Cardiac septum (tissue), 1 donor: ENCODE data around the gene EP400. TPM values are rescaled to one million over a fixed set of nuclear protein-coding genes. Genes with fewer than 3 reads are reported as not detected.

Source experiments
- DNase-seq: peaks from one replicate; pipeline ENCODE4 v3.0.0-alpha.2; 2020; ENCODE audit warnings: low spot score
- intact Hi-C: fragments of 100-400 bp; cut with DNase I; formaldehyde crosslinking; loops from one replicate; pipeline ENCODE4 v1.14.0; 2022
- total RNA-seq: library from RNA; stranded (reverse); fragmentation: NEBNext Ultra II Directional; extraction: Animal tissue kit (Norgen Biotek cat#: 25700); gene quantifications from one replicate; pipeline ENCODE4 v1.2.1, GENCODE V29; 2021
- donor health status: DM: no; HTN: no; CAD: no.

The EP400 gene
- total RNA-seq, 1 donor from 2014 or later, result 23.1 TPM

DNA sequence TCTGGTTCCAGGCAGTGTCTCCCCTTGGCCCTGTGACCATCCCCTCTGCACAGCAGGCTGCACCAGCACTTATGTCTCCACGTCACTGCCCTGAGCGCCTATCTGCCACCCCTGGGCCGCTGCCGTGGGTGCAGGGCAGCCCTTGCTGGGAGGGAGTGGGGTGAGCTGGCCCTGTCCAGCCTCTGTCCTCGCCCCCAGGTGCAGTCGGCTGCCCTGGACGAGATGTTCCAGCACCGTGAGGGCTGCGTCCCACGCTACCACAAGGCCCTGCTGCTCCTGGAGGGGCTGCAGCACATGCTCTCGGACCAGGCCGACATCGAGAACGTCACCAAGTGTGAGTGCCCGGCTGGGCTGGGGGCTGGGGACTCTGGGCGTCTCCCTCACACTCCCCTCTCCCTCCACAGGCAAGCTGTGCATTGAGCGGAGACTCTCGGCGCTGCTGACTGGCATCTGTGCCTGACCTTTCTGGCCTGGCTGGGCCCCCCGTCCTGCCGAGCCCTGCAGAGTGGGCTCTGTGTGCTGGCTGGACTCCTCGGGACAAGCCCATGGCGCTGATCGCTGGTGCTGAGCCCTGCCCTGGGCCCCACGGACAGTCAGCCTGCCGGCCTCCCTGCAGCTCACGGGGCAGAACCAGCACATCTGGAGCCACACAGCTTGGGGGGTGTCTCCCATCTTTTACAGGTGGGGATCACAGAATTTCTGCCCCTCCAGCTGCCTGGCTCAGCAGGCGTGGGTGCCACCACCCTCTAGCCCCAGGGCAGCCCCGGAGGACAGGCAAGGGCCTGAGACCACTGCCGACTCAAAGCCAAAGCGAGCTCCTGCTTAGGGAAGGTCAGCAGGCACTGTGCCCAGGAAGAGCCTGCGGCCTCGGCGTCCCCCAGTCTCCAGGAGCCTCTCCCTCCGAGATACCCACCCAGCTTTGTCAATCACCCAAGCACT, 28.6 kb upstream of the EP400 start:
- intact Hi-C loops, result loop anchor here (5.0 kb wide), 1 partner anchor 69 kb away; no protein-coding TSS in a partner anchor
- DNase-seq, result no peak

DNA sequence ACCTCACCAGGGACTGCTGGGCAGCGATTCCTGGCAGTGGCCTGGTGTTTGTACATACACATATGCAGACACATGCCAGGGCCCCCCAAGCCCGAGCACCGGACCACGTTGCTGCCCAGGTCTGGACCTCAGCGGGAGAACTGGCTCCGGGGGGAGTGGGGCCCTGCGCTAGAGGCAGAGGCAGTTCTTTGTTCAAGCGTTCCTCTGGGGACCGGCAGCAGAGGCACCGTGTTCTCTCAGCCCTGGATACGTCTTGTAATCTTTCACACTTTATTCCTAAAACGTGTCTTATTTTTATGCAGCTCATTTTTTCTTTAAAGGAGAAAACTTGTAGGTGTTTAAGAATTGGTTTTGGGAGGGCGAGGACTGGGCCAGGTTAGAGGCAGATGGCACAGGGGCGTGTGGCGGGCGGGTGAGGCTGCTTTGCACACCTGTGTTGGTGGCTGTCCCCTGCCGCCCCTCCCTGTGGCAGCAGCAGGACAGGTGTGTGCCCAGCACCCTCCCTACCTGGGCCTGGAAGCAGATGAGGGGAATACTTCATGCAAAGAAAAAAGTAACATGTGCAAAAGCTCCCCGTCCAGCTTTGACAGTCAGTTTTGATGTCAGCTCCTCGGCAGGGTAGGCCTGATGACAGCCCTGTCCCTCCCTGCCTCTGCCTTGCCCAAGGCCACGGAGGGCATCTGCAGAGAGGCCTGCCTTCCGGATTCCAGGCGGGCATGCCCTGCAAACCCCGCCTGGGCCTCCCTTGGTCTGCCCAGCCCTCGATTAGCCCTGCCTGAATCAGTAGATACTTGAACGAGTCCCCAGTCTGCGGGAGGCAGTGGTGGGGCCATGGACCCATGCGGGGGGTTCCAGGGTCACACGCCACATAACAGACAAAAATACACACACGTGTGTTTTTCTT, 27.6 kb upstream of the EP400 start:
- intact Hi-C loops, result loop anchor here (5.0 kb wide), 1 partner anchor 70 kb away; no protein-coding TSS in a partner anchor
- no peak for DNase-seq

DNA sequence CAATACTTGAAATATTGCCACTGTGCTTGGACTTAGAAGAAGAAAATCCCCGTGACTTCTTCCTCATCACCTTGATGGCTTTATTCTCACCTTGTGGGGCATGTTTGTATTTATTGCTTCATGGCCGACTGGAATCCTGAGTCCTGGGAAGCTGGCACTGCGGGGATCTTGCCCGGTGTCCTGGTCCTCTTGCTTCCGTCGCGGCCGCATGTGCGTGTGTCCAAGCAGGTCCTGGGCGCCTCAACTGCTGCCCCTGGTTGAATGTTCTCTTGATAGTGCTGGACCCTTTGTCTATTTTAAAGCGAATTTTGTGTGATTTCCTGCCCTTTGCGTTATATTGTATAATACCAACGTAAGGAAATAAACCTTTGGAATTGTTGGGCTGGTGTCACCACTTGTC, 27.0 kb upstream of the EP400 start:
- no peak for DNase-seq

DNA sequence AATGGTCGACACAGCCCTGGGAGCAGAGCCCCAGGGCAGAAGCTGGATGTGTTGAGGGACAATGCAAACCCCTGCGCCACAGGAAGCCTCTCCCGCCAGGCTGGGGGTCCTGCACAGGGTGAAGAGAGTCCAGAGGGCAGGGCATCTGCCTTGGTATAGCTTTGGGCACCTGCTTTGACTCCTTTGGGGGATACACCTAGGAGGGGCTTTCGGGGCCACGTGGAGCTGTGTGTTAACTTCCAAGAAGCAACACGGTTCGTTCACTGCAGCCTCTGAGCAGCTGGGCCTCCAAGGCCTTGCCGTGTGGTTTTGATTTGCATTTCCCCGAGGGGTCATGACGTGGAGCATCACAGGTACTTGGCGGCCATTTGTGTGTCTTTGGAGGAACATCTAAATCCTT, 26.5 kb upstream of the EP400 start:
- intact Hi-C loops, result loop anchor here (5.0 kb wide), 1 partner anchor 71 kb away; no protein-coding TSS in a partner anchor
- DNase-seq, result no peak

More for the DNA sequence above, 27.0 kb upstream of the EP400 start:
- intact Hi-C loops, result loop anchor here (5.0 kb wide), 1 partner anchor 70 kb away; no protein-coding TSS in a partner anchor

DNA sequence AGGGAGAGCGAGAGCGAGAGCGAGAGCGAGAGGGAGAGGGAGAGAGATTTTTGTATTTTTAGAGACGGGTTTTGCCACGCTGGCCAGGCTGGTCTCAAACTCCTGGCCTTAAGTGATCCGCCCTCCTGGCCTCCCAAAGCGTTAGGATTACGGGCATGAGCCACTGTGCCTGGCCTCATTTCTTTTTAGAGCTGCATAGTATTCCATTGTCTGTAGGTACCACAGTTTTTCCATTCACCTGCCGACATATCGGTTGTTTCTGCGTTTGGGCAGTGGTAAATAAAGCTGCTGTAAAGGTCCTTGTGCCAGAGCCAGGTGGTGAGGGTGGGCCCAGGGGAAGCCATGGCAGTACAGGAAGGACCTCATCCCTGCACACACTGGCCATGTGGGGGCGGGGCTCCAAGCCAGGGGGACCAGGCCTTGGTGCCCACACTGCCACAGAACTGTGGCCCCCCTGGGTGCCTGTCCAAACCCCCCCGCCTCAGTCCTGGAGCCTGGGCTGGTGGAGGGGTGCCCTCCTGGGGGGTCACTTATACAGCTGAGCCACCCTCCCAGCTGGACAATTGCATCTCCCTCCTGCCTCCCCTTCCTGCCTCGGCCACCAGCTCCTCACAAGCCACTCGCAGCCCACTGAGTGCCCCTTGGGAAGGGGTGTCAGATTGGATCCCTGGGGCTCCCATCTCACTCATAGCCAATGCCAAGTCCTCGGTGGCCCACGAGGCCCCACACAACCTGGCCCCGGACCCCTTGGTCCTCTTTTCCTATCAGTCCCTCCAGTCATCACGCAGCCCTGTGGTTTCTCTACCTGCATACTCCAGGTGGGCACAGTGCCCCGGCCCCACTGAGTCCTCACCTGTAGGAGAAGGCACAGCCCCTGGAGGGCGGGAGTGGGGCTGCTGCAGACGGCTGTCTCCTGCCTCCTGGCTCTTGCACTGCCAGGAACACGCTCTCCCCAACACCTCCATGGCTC, 22.3 kb upstream of the EP400 start:
- DNase-seq, result no peak
- intact Hi-C loops, result loop anchor here (2.0 kb wide), 2 partner anchors 15 to 31 kb away; no protein-coding TSS in a partner anchor

DNA sequence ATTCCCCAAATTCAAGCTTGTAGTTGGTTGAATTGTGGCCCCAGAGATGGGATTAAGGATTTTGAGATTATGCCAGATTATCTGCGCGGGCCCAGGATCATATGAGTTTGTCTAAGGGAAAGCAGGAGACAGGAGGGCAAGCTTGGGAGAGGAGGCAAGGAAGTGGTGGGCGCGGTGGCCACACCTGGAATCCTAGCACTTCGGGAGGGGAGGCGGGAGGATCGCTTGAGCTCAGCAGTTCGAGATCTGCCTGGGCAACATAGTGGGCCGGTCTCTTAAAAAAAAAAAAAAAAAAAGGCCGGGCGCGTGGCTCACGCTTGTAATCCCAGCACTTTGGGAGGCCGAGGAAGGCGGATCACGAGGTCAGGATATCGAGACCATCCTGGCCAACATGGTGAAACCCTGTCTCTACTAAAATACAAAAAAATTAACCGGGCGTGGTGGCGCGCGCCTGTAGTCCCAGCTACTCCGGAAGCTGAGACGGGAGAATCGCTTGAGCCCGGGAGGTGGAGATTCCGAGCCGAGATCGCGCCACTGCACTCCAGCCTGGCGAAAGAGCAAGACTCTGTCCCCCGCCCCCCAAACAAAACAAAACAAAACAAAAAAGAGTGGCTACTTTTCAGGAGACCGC, 21.5 kb upstream of the EP400 start:
- DNase-seq, result no peak
- intact Hi-C loops, result loop anchor here (2.0 kb wide), 2 partner anchors 15 to 31 kb away; no protein-coding TSS in a partner anchor

DNA sequence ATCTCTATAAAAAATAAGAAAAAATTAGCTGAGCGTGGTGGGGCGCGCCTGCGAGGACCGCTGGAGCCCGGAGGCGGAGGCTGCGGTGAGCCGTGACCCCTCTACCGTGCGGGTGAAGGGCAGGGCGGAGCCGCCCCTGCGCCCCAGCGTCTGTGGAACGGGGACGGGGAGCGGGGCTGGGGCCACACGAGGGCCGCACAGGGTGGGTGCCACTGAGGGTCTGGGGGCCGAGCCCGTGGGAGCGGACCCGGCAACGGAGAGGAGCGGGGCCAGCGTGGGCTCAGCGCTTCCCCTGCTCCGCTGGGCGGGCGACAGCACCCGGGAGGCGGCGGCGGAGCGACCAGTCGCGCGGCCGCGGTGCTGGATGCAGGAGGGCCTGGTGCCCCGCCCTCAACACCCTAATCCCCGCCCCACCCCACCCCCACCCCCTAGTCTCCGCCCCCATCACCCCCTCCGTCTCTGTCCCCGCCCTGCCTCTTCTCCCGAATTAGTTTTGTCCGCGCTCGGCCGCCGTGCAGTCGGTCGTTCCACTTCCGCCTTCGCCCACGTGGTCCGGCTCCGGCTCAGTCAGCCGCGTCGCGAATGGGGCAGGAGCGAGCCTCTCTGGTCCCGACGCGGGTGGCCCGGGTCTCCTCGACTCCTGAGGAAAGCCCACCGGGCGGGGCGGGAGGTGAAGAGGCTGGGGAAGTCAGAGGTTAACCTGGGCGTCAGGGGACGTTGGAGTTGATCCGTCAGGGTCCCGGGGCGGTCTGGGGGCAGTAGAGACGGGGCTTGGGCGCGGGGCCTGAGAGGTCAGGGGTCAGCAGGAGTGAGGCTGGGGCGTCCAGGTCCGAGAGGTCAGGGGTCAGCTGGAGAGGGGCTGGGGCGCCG, 20.8 kb upstream of the EP400 start, which contains the start of gene PUS1:
Gene PUS1 (plus strand): TSS at position 566 of the 870 bp plus-strand sequence. CDS start 447 bp downstream, outside the sequence.
- DNase-seq, result peak; percentile 97
- intact Hi-C loops, result loop anchor here (1.0 to 2.0 kb wide), 3 partner anchors 16 to 32 kb away; partner anchors contain the start of gene EP400

DNA sequence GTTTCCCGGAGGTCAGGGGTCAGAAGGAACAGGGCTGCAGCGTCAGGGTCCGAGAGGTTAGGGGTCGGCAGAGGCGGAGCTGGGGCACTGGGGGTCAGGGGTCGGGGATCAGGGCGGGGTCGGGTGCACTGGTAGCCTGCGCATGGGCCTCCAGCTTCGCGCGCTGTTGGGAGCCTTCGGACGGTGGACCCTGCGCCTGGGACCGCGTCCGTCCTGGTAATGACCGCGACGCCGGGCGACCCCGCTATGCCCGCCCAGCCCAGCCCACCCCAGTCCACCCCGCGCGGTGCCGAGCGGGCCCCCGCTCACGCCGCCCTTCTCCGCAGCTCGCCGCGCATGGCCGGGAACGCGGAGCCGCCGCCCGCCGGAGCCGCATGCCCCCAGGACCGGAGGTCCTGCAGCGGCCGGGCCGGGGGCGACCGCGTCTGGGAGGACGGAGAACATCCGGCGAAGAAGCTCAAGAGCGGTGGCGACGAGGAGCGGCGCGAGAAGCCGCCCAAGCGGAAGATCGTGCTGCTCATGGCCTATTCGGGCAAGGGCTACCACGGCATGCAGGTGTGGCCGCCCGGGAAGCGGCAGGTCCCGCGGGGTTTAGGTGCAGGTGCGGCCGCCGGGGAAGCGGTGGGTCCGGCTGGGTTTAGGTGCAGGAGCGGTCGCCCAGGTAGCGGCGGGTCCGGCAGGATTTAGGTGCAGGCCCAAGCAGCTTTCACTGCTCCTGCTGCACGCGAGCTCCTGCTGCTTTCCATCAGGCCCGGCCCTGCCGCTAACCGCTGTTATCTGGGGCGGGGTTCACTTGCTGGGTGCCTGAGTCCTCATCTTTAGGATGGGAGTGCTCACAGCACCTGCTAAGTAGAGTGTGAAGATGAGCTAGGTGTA, 19.9 kb upstream of the EP400 start:
- DNase-seq, result no peak
- intact Hi-C loops, result loop anchor here (1.0 to 2.0 kb wide), 3 partner anchors 17 to 33 kb away; partner anchors contain the start of gene EP400

DNA sequence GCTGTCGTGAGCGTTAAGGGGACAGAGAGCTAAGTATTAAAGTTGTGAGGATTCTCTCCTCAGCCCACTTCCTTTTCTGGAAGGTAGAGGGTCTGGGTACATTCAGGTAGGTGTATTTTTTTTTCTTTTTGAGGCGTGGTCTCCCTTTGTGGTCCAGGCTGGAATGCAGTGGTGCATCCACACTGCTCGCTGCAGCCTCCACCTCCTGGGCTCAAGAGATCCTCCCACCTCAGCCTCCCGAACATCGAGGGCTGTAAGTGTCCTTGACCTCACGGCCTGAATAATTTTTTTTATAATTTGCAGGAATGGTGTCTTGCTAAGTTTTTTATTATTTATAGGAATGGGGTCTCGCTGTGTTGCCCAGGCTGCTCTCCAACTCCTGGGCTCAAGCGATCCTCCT, 19.2 kb upstream of the EP400 start:
- no peak for DNase-seq
- intact Hi-C loops, result no loop called here

DNA sequence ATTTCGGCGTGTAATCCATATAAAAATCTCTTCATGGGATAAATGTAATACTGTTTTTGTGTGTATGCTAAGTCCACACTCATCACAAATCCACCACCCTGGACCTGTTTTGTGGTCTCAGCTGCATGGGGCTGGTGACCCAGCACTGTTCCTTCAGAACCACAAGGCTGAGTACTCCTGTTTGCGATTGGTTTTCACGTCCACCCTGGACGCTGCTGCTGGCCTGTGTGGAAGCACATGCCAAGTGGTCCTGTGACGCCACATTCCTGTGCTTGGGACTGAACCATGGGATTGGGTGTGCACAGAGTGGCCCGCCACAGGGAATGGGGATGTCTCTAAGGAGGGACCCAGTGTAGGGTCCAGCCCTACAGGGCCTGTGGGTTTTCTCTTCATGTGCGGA, 16.4 kb upstream of the EP400 start:
- no peak for DNase-seq
- intact Hi-C loops, result no loop called here

DNA sequence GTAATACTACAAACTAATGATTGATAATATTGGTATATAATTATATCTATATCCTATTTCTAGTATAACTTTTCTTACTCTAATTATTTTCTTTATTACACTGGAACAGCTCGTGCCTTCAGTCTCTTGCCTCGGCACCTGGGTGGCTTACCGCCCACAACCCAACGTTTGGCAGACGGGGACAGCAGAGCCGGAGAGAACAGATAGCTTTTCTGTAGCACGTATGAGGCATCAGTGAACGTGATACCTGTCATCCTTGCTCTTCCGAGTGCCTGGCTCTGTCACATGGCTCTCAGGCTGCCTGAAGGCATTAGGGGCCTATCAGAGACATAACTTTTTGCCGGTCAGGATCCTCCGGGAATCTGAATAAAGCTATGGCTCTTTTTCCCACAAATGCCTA, 15.2 kb upstream of the EP400 start:
- no peak for DNase-seq
- intact Hi-C loops, result no loop called here

DNA sequence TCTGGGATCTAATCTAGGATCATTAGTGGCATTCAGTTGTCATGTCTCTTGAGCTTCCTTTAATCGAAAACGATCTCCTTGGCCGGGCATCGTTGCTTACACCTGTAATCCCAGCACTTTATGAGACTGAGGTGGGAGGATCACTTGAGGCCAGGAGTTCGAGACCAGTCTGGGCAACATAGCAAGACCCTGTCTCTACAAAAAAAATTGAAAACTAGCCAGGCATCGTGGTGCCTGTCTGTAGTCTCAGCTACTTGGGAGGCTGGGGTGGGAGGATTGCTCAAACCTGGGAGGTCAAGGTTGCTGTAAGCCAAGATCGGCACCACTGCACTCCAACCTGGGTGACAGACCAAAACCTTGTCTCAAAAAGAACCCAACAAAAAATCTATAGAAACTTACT, 11.7 kb upstream of the EP400 start:
- DNase-seq, result no peak
- intact Hi-C loops, result no loop called here

DNA sequence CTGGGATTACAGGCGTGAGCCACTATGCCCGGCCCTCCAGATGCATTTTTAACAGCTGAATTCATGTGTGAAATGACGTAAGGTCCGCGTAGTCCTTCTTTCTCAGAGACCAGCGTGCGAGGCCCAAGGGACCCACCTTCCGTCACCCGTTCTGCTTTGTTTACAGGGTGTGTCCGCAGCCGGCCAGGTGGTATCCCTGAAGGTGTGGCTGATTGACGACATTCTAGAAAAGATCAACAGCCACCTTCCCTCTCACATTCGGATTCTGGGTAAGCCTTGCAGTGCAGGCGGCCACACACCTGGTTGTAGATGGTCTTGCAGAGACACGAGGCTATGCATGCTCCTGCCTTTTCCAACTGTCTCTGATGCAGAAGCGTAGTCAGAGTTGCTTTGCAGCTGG, 10.7 kb upstream of the EP400 start:
- DNase-seq, result no peak
- intact Hi-C loops, result no loop called here

DNA sequence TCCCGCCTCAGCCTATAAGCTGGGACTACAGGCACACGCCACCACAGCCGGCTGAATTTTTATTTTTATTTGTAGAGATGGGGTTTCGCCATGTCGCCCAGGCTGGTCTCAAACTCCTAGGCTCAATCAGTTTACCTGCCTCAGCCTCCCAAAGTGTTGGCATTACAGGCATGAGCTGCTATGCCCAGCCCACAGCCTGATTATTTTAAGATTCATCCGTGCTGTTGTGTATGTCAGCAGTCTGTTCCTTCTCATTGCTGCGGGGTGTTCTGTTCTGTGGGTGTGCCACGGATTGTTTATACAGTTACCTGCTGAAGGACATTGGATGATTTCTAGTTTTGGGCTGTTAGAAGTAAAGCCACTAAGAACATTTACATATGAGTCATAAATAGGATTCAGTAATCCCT, 9.6 kb upstream of the EP400 start:
- no peak for DNase-seq
- intact Hi-C loops, result no loop called here

DNA sequence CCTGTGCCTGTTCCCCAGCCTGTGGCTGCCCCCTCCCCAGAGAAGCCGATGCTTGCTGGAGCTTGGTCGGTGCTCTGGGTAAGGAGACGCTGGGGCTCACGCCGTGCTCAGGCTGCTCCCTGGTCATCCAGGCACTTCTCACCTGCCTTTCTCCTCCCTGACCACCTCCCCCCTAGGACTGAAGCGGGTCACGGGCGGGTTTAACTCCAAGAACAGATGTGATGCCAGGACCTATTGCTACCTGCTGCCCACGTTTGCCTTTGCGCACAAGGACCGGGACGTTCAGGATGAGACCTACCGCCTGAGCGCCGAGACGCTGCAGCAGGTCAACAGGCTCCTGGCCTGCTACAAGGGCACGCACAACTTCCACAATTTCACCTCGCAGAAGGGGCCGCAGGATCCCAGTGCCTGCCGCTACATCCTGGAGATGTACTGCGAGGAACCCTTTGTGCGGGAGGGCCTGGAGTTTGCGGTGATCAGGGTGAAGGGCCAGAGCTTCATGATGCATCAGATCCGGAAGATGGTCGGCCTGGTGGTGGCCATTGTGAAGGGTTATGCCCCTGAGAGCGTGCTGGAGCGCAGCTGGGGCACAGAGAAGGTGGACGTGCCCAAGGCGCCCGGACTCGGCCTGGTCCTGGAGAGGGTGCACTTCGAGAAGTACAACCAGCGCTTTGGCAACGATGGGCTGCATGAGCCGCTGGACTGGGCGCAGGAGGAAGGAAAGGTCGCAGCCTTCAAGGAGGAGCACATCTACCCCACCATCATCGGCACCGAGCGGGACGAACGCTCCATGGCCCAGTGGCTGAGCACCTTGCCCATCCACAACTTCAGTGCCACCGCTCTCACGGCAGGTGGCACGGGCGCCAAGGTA, 8.4 kb upstream of the EP400 start:
- DNase-seq, result peak; percentile 51
- intact Hi-C loops, result no loop called here
